HuH-7.5 (cell line): ENCODE data around the gene VAV3.
A peak's percentile ranks its signal among the peaks of the same experiment; 100 is the strongest.

Experiments
- DNase-seq: peaks from one replicate; pipeline ENCODE4 v3.0.0; 2011; ENCODE audit warnings: low spot score

Gene VAV3

DNA sequence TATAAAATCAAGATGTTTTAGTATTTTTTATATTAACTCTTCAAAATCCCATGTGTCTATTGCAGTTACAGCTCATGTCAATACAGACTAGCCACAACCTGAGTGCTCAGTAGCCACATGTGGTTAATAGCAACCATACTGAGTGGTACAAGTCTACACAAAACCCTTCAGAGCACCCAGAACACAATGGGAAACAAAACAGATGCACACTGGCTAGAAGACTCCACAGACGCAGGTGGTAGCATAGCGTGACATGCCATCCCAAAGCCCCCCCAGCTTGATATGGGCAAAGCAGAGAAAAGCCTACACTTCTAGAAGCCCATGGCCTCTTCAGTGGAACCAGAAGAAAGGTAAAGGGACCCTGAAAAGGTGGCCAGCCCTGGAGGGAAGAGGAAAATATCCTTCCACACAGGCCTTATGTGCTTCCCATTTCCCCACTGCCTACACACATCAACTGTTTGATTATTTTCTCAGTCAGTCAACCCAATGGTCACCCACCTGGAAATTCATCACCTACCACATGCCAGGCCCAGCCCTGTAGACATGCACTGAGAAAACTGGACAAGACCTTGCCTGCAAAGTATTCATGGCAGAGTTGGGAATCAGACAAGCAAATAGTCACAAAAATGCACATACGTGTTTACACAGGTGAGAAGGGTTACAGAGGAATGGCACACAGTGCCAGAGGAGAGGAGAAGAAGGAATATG is 175.0 kb downstream of the VAV3 start:
- no peak for DNase-seq

DNA sequence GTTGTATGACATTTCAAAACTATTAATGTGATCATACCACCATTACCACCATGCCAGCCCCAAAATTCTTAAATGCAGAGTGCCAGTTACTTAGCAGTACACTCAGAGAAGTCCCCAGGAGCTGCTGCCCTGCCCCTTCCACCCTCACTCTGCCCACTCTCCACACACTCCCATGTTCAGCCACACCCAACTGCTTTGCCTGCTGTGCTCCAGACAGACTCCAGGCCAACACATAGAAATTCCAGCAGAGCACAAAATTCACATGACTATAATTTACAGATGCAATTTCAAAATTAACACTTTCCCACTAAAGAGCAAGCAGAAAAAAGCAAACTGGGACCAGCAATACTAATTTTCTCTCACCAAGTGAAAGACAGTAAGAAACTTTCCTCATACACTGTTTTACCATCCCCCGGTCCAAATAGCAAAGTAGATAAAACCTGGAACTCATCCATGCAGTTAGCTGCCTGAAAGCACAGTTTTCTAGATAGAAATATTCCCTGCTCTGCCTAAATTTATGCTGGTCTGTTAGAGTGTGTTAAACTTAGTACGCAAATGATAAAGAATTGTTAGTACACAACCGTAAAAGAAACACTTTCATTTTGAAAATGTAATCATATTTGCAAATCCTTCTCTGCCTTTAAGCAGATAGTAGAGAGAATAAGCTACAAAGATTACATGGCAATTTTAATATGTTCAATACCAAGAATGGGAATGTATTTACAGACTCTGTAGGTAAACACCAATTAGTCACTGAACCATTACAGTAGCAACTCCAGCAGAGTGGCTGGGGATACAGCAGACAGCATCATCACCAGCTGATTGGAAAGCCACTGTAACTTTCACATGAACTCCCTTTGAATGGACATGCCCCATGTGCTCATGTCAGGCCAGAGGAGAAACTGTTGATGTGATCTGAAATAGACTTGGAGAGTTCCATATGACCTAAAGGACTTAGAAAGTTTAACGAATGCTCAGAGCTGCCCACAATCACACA is 176.5 kb downstream of the VAV3 start:
- DNase-seq: no peak

DNA sequence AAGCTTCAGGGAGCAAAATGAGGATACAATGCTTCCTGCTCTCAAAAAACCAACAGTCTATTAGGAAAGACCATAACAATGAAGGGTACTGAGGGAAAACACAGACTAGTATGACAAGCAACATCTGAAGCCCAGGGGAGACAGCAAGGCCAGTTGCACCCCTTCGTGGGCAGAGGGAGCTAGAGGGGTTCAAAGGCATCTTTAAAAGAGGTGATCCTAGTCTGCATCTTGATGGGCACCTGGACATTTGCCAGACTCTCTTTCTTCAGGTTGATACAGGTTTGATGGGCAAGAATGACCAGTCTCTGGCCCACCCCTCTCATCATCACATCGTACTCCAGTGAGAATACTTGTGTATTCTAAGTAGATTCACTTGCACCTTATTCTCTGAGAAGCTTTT is 177.7 kb downstream of the VAV3 start:
- DNase-seq: no peak

DNA sequence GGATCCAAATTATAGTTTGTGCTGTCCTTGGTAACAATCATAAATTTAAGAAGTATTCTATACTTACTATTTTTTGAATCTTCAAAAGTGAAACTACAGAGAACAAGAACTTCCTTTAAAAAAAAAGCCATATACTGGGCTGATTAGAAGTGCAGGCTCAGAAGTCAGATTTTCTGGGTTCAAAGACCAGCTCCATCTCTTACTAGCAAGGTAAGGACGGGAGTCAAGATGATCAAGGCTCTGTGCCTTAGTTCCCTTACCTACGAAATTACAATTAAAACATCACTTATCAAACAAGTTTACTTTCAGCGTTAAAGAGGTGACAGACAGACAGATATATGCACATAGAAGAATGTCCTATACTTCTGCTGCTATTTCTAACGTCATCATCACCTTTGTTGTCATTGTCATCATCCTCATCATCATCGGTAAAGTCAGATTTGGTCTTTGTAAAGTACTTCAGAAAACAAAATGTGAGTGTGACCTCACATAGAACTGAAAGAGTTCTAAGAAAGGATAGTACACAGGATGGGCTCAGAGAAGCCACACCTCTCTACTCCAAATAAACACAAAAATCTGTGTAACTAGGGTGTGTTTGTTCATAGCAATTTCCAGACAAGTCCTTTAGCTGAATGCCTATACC is 178.7 kb downstream of the VAV3 start:
- DNase-seq: no peak

DNA sequence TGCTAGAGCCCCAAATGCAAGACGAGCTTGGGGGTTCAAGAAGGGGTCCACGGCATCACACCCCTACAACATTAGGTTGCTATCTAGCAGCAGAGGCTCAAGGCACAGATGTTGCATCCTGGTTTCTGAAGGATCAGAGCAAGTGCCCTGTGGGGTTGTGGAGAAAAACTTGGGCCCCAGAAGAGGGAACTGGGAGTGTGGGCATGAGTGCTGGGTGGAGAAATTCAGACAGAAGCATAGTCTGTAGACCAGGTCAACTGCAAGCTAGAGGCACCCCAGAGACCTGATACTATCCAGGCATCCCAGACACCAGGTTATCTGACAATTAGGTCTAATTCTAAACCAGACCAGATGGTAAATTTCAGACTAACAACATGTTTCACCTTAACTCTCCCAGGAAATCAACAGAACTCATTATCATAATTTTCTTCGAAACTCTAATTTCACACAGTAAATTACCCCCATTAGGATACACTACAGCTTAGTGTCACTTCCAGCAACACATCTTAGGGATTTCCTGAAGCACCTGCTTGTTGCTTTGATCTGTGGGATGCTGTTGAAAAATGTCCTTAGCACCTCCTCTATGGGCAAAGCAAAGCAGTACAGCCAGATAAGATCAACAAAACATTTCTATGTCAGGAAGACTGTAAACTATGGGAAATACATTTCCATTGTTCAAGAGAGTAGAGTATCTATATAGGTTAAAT is 179.3 kb downstream of the VAV3 start:
- no peak for DNase-seq

DNA sequence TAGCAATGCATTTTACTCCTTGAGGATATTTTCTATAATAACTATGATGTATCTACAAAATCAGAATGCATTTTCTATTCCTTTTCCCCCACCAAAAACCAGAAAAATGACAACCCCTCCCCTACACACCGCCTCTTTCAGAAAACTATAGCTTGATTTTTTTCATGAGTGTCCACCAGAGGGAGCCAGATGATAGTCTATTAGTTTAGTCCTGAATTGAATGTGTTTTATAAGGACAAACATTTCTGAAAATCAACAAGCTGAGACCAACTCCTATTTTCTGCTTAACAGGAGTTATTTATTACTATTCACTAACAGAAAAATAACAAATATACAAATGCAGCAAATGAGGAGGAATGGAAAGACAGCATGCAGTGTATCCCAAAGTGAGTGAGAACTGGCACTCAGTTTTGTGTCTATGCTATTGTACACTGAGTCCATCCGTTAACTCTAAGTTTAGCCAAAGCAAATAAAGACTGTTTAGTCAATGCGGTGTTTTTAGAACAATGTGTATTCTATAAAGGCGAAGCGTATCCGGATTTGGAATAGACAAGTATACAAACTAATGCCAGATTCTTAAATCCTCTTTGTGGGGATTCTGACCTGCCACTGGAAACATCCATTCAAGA is 182.6 kb downstream of the VAV3 start:
- DNase-seq: peak; percentile 6

DNA sequence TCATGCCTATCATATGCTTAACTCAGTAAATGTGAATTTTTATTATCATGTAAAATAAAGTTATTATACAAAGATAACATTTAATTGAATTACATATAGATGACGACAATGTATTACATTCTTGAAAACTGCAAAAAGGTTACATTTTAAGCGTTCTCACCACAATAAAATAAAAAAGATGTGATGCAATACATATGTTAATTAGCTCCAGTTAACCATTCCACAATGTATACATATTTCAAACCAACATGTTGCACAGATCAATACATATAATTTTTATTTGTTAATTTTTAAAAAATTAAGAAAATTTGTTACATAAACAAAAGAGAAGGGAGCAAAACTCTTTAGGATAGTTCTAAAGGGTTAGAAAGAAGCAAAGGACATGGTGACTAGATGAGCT is 183.7 kb downstream of the VAV3 start:
- DNase-seq: no peak

DNA sequence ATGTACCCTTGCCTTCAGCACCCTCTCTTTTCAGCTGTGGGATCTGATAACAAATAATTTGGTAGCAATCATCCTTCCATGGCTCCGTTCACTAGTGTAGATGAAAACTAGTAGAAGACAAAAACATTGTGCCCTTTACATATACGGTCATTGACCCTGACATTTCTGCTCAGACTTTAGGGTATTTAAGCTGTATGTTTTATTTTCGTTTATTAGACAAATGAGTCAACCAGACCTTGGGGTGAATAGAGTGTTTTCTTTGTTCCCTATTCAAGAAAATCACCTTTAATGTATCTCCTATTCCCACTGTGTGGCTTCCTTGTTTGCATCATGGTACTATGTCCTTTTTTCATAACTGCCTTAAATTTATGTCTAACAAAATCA is 187.3 kb downstream of the VAV3 start:
- no peak for DNase-seq

DNA sequence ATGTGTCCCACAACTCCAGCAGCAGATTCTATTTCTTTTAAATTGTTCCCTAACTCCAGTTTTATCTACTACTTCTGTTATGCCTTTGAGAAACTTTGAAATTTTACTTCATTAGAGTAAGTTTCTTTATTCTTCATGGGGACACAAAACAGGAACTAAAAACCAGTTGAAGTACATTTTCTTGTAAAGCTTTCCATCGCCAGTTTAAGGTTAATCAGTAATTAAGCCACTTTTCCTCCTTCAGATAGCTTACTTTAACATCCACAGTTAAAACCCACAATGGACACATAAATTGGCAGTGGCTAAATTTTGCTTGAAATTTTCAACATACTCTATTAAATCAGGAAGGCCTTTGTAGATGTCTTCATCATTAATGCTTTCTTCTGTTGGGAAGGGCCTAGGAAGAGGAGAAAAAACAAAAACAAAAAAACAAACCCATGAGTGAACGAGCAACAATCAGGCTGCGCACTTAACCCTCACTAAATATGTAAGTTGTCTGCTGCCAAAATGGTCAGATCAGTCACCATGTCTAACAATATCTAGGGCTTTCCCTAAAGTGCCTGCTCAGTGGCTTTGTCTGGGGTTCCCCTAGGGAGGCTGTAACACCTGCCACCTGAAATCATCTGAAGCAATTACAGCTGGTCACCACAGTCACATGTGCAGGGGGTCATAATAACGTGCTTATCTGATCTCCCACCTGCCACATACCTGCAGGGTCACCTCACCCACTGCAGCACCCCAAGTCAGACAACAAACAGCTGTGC is 187.9 kb downstream of the VAV3 start:
- DNase-seq: no peak

DNA sequence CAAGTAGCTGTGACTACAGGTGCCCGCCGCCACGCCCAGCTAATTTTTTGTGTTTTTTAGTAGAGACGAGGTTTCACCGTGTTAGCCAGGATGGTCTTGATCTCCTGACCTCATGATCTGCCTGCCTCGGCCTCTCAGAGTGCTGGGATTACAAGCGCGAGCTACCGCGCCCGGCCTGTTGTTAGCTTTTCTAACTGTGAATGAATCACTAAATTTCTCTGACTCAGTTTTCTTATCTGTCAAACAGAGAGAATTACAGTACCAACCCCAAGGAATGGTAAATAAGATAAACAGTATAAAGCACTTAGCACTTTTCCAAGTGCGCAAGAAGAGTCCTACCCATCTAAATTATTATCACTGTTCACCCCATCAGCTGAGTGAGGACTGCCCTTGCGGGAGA is 193.6 kb downstream of the VAV3 start:
- DNase-seq: no peak

DNA sequence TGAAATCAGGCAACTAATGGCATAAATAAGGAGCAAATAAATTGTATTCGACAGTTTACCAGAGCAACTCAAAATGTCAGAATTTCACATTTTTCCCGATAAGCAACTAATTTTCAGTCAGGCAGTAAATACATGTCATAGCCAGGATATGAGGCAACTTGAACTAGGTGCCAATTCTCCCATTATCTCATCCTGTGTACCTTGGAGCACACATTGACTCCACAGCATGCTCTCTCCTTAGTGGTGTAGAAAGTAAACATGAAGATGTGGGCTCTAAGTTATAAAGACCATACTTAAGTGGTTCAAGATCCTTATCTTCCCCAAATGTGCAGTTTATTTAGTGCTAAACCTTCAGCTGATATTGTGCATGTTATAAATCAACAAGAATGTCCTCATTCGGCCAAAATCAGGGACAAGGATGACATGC is 197.8 kb downstream of the VAV3 start:
- DNase-seq: no peak

DNA sequence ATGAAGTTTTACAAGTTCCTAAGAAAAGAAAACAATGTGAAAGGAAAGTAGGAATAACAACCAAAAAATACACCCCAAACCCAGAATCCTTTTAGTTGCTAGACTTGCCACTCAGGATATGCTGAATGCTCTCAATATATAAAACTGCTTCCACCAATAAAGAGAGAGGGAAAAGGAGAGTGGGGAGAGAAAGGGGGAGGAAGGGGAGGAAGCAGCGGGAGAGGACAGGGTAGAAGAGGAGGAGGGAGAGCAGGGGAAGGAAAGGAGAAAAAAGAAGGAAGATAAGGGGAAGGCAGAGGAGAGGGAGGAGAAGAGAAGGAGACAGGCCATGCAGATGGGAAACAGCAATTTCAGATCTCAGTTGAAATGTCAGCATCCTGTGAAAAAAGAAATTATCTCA is 198.4 kb downstream of the VAV3 start:
- no peak for DNase-seq

DNA sequence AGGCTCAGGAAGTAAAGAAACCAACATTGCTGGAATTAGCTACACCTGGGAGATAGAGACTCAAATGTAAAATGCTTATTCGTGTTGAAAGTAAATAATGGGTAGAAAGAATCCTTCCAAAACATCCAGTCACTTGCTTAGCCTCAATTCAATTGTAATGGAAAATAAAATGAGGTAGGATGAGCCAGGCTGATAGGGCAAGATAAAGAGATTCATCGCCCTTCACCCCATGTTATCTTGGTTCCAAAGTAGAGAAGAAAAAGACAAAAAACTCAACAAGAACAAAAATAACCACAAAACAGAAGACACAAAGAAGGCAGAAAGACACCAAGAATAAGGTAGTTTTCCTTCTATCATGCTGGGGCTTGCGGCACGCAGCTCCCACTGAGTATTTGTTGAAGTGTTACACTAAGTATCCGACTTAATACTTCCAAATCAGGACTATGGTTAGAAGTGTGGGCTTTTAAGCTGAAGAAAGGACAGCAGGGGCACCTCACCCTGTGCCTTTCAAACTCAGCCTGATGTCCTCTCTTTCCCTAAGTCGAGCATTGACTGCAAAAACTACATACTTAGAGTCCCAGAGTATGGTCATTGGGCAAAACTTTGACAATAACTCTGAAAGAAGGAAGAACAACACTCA is 202.1 kb downstream of the VAV3 start:
- DNase-seq: no peak

DNA sequence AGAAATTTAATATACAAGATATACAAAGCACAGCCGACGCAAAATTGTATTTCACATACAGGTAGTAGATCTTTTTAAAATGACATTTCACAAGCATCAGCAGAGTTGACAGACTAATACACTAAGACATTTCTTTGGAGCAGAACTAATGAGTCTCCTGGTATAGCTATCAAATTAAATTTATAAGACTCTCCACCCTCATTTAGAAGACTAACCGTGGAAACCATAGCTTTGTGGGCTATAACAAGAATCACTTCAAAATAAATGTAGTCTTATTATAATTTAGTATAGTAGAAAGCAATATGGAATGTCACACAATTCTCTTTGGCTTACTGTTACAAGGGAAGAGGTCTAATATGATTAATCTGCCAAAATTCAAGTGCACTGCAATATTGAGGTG is 204.9 kb downstream of the VAV3 start:
- no peak for DNase-seq

DNA sequence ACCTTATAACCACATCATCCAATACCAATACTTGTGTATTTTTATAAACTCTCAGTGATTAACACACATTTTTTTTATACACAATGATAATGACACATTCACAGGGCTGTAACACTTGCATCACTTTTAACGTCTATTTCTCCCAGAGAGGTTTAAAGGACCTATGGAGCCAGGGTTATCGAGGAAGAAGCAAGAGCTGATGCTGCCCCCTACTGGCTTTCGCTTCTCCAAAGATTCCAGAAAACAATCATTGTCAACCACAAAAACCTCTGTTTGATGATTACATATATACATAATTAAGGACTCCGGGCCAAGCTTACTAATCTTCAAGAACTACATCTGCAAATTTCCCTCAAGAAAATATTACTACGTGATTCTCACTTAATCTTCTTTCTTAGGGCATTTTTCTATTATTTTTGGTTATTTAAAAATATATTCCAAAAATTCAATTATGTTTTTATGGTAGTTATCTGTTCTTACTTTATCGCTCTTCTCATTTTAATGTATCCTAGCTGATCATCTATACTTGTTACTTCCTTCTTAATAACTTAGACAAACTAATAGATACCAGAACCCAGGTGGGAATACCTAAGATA is 214.5 kb downstream of the VAV3 start:
- DNase-seq: peak; percentile 24

DNA sequence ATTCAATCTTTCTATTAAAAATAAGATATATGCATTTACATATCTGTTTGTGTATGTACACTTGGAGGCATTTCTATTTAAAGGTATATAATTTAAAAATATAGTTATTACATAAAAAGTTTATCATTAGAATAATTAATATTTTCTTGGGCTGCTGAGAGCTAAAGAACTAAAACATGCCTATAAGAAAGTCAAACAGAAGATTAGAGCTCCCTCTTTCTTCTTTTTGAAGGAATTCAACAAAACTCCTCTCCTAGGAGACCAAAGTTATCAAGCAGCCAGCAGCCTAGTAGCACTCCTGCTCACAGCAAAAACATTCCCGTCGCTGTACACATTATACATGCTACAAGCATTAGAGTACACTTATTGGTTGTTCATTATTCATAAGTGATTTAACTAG is 216.4 kb downstream of the VAV3 start:
- DNase-seq: peak; percentile 12

DNA sequence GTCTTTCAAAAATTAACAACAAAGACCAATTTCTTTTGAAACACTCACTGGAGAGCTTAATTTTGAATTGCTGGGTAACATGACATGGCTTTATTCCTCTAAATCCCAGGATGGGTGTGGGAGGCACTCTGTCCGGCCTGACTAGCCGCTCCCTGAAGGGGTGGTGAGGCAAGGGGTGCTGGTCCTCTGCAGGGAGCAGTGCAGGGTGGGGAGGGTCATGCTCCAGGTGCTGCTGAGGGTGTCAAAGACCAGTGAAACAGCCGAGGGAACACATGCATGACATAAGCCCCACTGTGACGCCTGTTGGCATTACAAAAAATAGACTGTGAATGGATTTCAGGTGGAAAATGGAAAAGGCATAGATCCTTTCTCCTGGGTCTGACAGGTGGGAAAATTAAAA is 223.7 kb downstream of the VAV3 start:
- DNase-seq: no peak

DNA sequence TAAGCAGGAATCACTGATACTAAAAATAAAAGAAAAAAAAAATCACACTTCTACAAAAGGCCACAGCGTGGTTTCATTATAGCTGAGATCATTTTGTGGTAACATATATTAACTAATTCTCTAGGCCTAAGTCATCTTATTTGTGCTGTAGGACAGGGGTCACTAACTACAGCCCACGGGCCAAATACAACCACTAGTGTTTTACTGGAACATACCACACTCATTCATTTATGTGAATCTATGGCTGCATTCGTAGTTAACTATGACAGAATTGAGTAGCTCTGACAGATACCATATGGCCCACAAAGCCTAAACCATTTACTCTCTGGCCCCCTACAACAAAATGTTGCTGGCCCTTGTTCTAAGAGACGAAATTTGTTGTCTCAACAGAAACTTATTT is 224.4 kb downstream of the VAV3 start:
- DNase-seq: no peak

DNA sequence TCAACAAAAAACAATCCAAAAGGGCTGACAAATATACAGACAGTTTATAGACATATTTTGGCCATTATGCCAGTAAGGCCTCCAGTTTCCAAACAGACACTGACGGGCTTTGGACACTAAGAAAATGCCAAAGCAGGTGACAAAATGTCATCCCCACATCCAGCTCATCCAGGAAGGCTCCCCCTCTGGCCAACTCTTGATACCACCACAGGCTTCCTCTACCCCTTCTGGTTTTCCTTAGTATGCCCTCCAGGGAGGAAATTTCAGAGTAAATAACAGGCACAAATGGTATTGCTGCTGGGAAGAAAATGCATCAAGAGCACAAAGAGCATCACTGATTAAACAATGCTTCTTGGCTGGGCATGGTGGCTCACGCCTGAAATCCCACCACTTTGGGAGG is 225.3 kb downstream of the VAV3 start:
- no peak for DNase-seq

DNA sequence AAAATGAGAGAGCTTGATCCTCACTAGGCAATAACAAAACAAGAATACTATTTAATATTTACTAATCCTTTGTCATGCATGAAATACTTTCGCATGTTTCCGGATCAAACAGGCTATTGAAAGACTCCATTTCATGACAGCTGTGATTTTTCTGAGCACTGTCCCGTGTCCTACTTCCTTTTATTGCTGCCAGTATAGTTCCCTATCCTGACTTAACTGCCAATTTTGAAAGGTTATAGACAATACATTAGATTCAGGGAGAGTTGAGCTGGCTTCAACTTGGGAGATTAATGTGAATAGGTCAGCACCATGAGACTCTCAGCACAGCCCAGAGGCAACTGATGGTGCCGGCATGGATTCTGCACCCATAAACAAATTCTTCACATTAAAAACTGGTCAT is 225.8 kb downstream of the VAV3 start:
- DNase-seq: no peak
